Neural progenitor cell (in vitro differentiated cells): ENCODE data around the gene ABAT. TPM values are rescaled to one million over a fixed set of nuclear protein-coding genes. Genes with fewer than 3 reads are reported as not detected.

ENCODE experiments used
- DNase-seq: peaks from one replicate; pipeline ENCODE4 v3.0.0-alpha.2; 2016; ENCODE audit warnings: low spot score
- H2AFZ ChIP-seq: fragments of 200-600 bp; sonication (generic); replicated peaks from 2 replicates; pipeline ENCODE4 v1.6.1; 2016; ENCODE audit warnings: antibody characterized with exemption
- H3F3A ChIP-seq: fragments of 200-600 bp; sonication (generic); 2 replicates; pipeline ENCODE4 v1.6.1; 2016; ENCODE audit warnings: antibody characterized with exemption, low read depth
- H3K27ac ChIP-seq: fragments of 200-600 bp; sonication (generic); 2 replicates; pipeline ENCODE4 v1.5.1; 2016; ENCODE audit warnings: mild to moderate bottlenecking
- H3K27me3 ChIP-seq: fragments of 200-600 bp; sonication (generic); 2 replicates; pipeline ENCODE4 v1.6.1; 2016; ENCODE audit warnings: mild to moderate bottlenecking, moderate library complexity
- H3K36me3 ChIP-seq: fragments of 200-600 bp; sonication (generic); 2 replicates; pipeline ENCODE4 v1.5.1; 2016
- H3K4me1 ChIP-seq: fragments of 200-600 bp; sonication (generic); 2 replicates; pipeline ENCODE4 v1.6.1; 2016; ENCODE audit warnings: mixed run types
- H3K4me2 ChIP-seq: fragments of 200-600 bp; sonication (generic); 2 replicates; pipeline ENCODE4 v1.6.1; 2016
- H3K4me3 ChIP-seq: fragments of 200-600 bp; sonication (generic); 2 replicates; pipeline ENCODE4 v1.5.1; 2016
- H3K79me2 ChIP-seq: fragments of 200-600 bp; sonication (generic); 2 replicates; pipeline ENCODE4 v1.6.1; 2016; ENCODE audit warnings: low read depth
- H3K9ac ChIP-seq: fragments of 200-600 bp; sonication (generic); 2 replicates; pipeline ENCODE4 v1.6.1; 2016
- H3K9me3 ChIP-seq: fragments of 200-600 bp; sonication (generic); 2 replicates; pipeline ENCODE4 v1.5.1; 2016; ENCODE audit warnings: low read depth
- H4K20me1 ChIP-seq: fragments of 200-600 bp; sonication (generic); 2 replicates; pipeline ENCODE4 v1.6.1; 2016; ENCODE audit warnings: low read depth
- H3K27ac Mint-ChIP-seq: 3 replicates; pipeline ENCODE4 v1.8.0; 2021; ENCODE audit warnings: mixed read lengths
- H3K27me3 Mint-ChIP-seq: 2 replicates; pipeline ENCODE4 v1.8.0; 2022; ENCODE audit warnings: low read depth, mild to moderate bottlenecking, inconsistent platforms, moderate library complexity, mixed read lengths; ENCODE audit not compliant: insufficient read depth
- H3K36me3 Mint-ChIP-seq: 3 replicates; pipeline ENCODE4 v1.8.0; 2021; ENCODE audit warnings: mixed read lengths
- H3K4me1 Mint-ChIP-seq: 3 replicates; pipeline ENCODE4 v1.8.0; 2021; ENCODE audit warnings: mixed read lengths
- H3K4me3 Mint-ChIP-seq: 3 replicates; pipeline ENCODE4 v1.8.0; 2021; ENCODE audit warnings: mild to moderate bottlenecking, moderate library complexity, mixed read lengths
- H3K9me3 Mint-ChIP-seq: 3 replicates; pipeline ENCODE4 v1.8.0; 2020; ENCODE audit warnings: mixed read lengths
- CTCF ChIP-seq: fragments of 200-600 bp; sonication (generic); IDR thresholded peaks from 2 replicates; pipeline ENCODE4 v1.5.1; 2017; ENCODE audit warnings: antibody characterized with exemption, mild to moderate bottlenecking
- EZH2 ChIP-seq: fragments of 200-600 bp; sonication (generic); IDR thresholded peaks from 2 replicates; pipeline ENCODE4 v1.6.1; 2017; ENCODE audit warnings: antibody characterized with exemption, mild to moderate bottlenecking, moderate library complexity
- EZH2phosphoT487 ChIP-seq: fragments of 200-600 bp; sonication (generic); IDR thresholded peaks from 2 replicates; pipeline ENCODE4 v1.6.1; 2017; ENCODE audit warnings: antibody characterized with exemption
- total RNA-seq: library from RNA; depleted of rRNA; stranded (reverse); fragments of >200 nt; gene quantifications from 2 replicates; pipeline ENCODE4 v1.2.3, GENCODE V29; 2015; ENCODE audit warnings: low replicate concordance

ABAT gene
- total RNA-seq, 1 donor from 2014 or later = 7.3 TPM

DNA sequence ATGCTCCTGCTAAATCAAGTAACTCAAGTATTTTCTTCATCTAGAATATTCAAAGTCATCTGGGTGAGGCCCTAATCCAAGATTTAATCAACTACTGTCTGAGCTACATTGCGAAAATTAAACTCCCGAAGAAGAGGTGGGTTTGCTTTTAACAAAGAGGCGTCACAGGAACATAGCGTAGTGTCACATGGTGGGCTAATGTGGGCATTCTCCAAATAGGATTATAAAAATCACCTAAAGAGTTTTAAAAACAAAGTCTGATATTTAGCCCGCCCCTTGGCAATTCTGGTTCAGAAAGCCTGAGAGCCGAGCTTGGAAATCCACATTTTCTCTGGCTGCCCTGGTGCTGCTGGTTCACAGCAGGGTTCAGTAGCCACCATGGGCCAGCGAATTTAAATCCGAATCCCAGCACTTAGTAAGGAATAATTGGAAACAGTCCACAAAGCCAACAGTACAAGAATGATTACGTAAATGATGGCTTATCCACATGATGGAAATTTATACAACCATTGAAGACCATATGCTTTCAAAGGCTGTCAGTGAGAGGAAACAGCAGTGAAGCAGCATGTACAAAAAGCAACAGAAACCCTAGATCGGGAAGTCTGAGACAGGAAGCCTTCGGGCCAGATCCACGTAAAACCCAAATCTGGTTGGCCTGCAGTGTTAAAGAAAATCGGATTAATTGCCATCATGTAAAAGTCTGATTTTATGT, 132.0 kb downstream of the ABAT start:
- no peak overlapping the region for H3K27ac ChIP-seq
- H3K4me1 Mint-ChIP-seq = no peaks in the 10 kb centered on the region
- H3K4me3 ChIP-seq = no peak overlapping the region
- no peaks in the 10 kb centered on the region for H3K36me3 ChIP-seq
- no peak overlapping the region for H2AFZ ChIP-seq
- no peaks in the 10 kb centered on the region for H4K20me1 ChIP-seq
- H3K36me3 Mint-ChIP-seq = peaks cover 22% of the 10 kb centered on the region
- H3K27me3 ChIP-seq = no peaks in the 10 kb centered on the region
- TF ChIP-seq EZH2phosphoT487 (no peak), CTCF (no peak), EZH2 (no peak)
- H3K27me3 Mint-ChIP-seq = no peaks in the 10 kb centered on the region
- H3K4me1 ChIP-seq = no peaks in the 10 kb centered on the region
- no peak overlapping the region for H3K4me3 Mint-ChIP-seq
- no peaks in the 10 kb centered on the region for H3K9me3 Mint-ChIP-seq
- no peak overlapping the region for H3K9ac ChIP-seq
- peaks cover under 1% of the 10 kb centered on the region for H3K79me2 ChIP-seq
- H3K27ac Mint-ChIP-seq = no peak overlapping the region
- H3F3A ChIP-seq = no peaks in the 10 kb centered on the region
- no peak overlapping the region for H3K4me2 ChIP-seq
- no peak for DNase-seq
- H3K9me3 ChIP-seq = no peaks in the 10 kb centered on the region

- Mint-ChIP-seq H3K36me3 (peaks cover 22% of the 10 kb centered on the region), H3K9me3 (no peaks in the 10 kb centered on the region), H3K27ac (peak overlapping the region; percentile 33), H3K27me3 (no peaks in the 10 kb centered on the region), H3K4me1 (no peaks in the 10 kb centered on the region), H3K4me3 (no peak overlapping the region)
- TF ChIP-seq EZH2phosphoT487 = no peak
- no peak for TF ChIP-seq EZH2
- Histone ChIP-seq H3K4me1 (no peaks in the 10 kb centered on the region), H3K36me3 (no peaks in the 10 kb centered on the region), H3K79me2 (no peaks in the 10 kb centered on the region), H4K20me1 (no peaks in the 10 kb centered on the region), H3K4me3 (no peak overlapping the region), H3F3A (no peaks in the 10 kb centered on the region), H3K9ac (no peak overlapping the region), H3K9me3 (no peaks in the 10 kb centered on the region), H2AFZ (no peak overlapping the region), H3K27me3 (no peaks in the 10 kb centered on the region), H3K27ac (no peak overlapping the region), H3K4me2 (no peak overlapping the region)
- DNase-seq = no peak
These were observed 132.8 kb downstream of the ABAT start for GRCh38 chr16:8807189-8807588.

- H3K4me1 Mint-ChIP-seq = no peaks in the 10 kb centered on the region
- H3K27ac Mint-ChIP-seq = peak overlapping the region; percentile 11
- H3K9ac ChIP-seq = no peak overlapping the region
- no peaks in the 10 kb centered on the region for H3F3A ChIP-seq
- H3K36me3 Mint-ChIP-seq = peaks cover 21% of the 10 kb centered on the region
- no peaks in the 10 kb centered on the region for H3K9me3 ChIP-seq
- no peaks in the 10 kb centered on the region for H3K36me3 ChIP-seq
- no peak overlapping the region for H3K4me2 ChIP-seq
- H3K27me3 ChIP-seq = no peaks in the 10 kb centered on the region
- no peaks in the 10 kb centered on the region for H3K79me2 ChIP-seq
- H4K20me1 ChIP-seq = no peaks in the 10 kb centered on the region
- H3K4me3 Mint-ChIP-seq = no peak overlapping the region
- H3K9me3 Mint-ChIP-seq = no peaks in the 10 kb centered on the region
- no peak overlapping the region for H3K27ac ChIP-seq
- H3K4me1 ChIP-seq = no peaks in the 10 kb centered on the region
- H2AFZ ChIP-seq = no peak overlapping the region
- TF ChIP-seq EZH2phosphoT487 = no peak
- TF ChIP-seq CTCF = no peak
- no peak for TF ChIP-seq EZH2
- no peak for DNase-seq
- H3K4me3 ChIP-seq = no peak overlapping the region
- H3K27me3 Mint-ChIP-seq = no peaks in the 10 kb centered on the region
These were observed 133.6 kb downstream of the ABAT start for GRCh38 chr16:8808009-8808408.

- Histone ChIP-seq H3K9ac (peak overlapping the region; percentile 37), H3K9me3 (no peaks in the 10 kb centered on the region), H3K27ac (no peak overlapping the region), H3F3A (no peaks in the 10 kb centered on the region), H3K4me3 (no peak overlapping the region), H3K36me3 (no peaks in the 10 kb centered on the region), H3K4me1 (no peaks in the 10 kb centered on the region), H4K20me1 (no peaks in the 10 kb centered on the region), H2AFZ (no peak overlapping the region), H3K79me2 (no peaks in the 10 kb centered on the region), H3K27me3 (no peaks in the 10 kb centered on the region), H3K4me2 (no peak overlapping the region)
- Mint-ChIP-seq H3K27me3 (no peaks in the 10 kb centered on the region), H3K9me3 (no peaks in the 10 kb centered on the region), H3K27ac (peak overlapping the region; percentile 11), H3K36me3 (peaks cover 21% of the 10 kb centered on the region), H3K4me3 (no peak overlapping the region), H3K4me1 (no peaks in the 10 kb centered on the region)
- no peak for TF ChIP-seq EZH2phosphoT487
- no peak for TF ChIP-seq CTCF
- no peak for TF ChIP-seq EZH2
- DNase-seq = no peak
These were observed 134.4 kb downstream of the ABAT start for GRCh38 chr16:8808613-8809353.
